NCI-H2227 (cell line): Measurements from ENCODE around the gene CYS1.
"Not testable (repeated sequence)": the region's sequence is repeated elsewhere in the genome, so short reads cannot be mapped to it uniquely, and the experiment has no call there.

Source experiments
- DNase-seq: peaks from one replicate; lab custom pipeline; 2025; ENCODE audit not compliant: unreplicated experiment; lab: John Stamatoyannopoulos, UW

The CYS1 gene

GRCh38 chr2:10094271-10094814 lies 14.1 kb upstream of the CYS1 start:
- DNase-seq, result peak; percentile 82

GRCh38 chr2:10091889-10092244 lies 11.7 kb upstream of the CYS1 start:
- DNase-seq, result not testable (repeated sequence)

- DNase-seq, result no peak
These were observed 11.1 kb upstream of the CYS1 start for GRCh38 chr2:10091182-10091888.

- no peak for DNase-seq
These were observed 9.5 kb upstream of the CYS1 start for GRCh38 chr2:10089565-10090190.

- no peak for DNase-seq
These were observed 7.1 kb upstream of the CYS1 start for GRCh38 chr2:10087360-10087759.

- DNase-seq, result no peak
These were observed 6.7 kb upstream of the CYS1 start for GRCh38 chr2:10086950-10087349.

GRCh38 chr2:10085668-10086059 lies 5.5 kb upstream of the CYS1 start:
- DNase-seq, result no peak

GRCh38 chr2:10085043-10085667 lies 4.9 kb upstream of the CYS1 start:
- no peak for DNase-seq

- DNase-seq, result no peak
These were observed 4.1 kb upstream of the CYS1 start for GRCh38 chr2:10084223-10084865.

- DNase-seq, result no peak
These were observed 3.5 kb upstream of the CYS1 start for GRCh38 chr2:10083692-10084211.

- DNase-seq, result no peak
These were observed 2.8 kb upstream of the CYS1 start for GRCh38 chr2:10083046-10083445.

- DNase-seq, result peak; percentile 45
These were observed 509 bp upstream of the CYS1 start for GRCh38 chr2:10080536-10081304.

GRCh38 chr2:10079266-10079869 lies 843 bp downstream of the CYS1 start:
- DNase-seq, result peak; percentile 52

GRCh38 chr2:10078704-10079265 lies 1.4 kb downstream of the CYS1 start:
- no peak for DNase-seq

GRCh38 chr2:10078001-10078400 lies 2.2 kb downstream of the CYS1 start:
- no peak for DNase-seq

GRCh38 chr2:10076988-10077527 lies 3.2 kb downstream of the CYS1 start:
- no peak for DNase-seq

GRCh38 chr2:10076511-10076910 lies 3.7 kb downstream of the CYS1 start:
- DNase-seq, result no peak

GRCh38 chr2:10075571-10076209 lies 4.5 kb downstream of the CYS1 start:
- DNase-seq, result no peak

GRCh38 chr2:10075101-10075500 lies 5.1 kb downstream of the CYS1 start:
- DNase-seq, result no peak
